Liver (tissue), 3 donors: ENCODE results near the gene CSPG5.

ENCODE experiments used
- RAD21 ChIP-seq, 2 donors: IDR thresholded peaks; 2 replicates each; pipeline ENCODE4 v1.6.1; 2016; ENCODE audit warnings: antibody characterized with exemption in 2 of 2, mild to moderate bottlenecking in 2 of 2
- TAF1 ChIP-seq: conservative IDR thresholded peaks from 2 replicates; pipeline ENCODE4 v1.6.1; 2016; ENCODE audit warnings: antibody characterized with exemption, mild to moderate bottlenecking
- YY1 ChIP-seq: IDR thresholded peaks from 2 replicates; pipeline ENCODE4 v1.6.1; 2016; ENCODE audit warnings: antibody characterized with exemption, mild to moderate bottlenecking
- TF ChIP-seq, protein P1 (sequence below): fragments of 150-350 bp; IDR thresholded peaks from 2 replicates; pipeline ENCODE4 v1.5.1; 2017; ENCODE audit warnings: improper control_type of control experiment, low read depth, low read length; ENCODE audit not compliant: missing input control
- donor health status: healthy.
- donor health status: healthy.

GRCh38 chr3:47571391-47572175 is 7.1 kb downstream of the CSPG5 start:
- no peak for TF ChIP-seq YY1
- no peak for TF ChIP-seq TAF1
- no peak for TF ChIP-seq RAD21 (IDR thresholded peaks at IDR 0.05)
- TF ChIP-seq, protein P1, sequence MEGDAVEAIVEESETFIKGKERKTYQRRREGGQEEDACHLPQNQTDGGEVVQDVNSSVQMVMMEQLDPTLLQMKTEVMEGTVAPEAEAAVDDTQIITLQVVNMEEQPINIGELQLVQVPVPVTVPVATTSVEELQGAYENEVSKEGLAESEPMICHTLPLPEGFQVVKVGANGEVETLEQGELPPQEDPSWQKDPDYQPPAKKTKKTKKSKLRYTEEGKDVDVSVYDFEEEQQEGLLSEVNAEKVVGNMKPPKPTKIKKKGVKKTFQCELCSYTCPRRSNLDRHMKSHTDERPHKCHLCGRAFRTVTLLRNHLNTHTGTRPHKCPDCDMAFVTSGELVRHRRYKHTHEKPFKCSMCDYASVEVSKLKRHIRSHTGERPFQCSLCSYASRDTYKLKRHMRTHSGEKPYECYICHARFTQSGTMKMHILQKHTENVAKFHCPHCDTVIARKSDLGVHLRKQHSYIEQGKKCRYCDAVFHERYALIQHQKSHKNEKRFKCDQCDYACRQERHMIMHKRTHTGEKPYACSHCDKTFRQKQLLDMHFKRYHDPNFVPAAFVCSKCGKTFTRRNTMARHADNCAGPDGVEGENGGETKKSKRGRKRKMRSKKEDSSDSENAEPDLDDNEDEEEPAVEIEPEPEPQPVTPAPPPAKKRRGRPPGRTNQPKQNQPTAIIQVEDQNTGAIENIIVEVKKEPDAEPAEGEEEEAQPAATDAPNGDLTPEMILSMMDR: no peak
